HG02610 (cell line): Measurements from ENCODE around the gene CD2BP2.

Experiments
- ATAC-seq: cut with Tn5 transposase; IDR thresholded peaks from one replicate; pipeline ENCODE4 v1.9.1; 2021; ENCODE audit warnings: mild to moderate bottlenecking, moderate library complexity; ENCODE audit not compliant: unreplicated experiment

CD2BP2 gene

GRCh38 chr16:30365200-30365599, 10.1 kb upstream of the CD2BP2 start:
- ATAC-seq = no peak

DNA sequence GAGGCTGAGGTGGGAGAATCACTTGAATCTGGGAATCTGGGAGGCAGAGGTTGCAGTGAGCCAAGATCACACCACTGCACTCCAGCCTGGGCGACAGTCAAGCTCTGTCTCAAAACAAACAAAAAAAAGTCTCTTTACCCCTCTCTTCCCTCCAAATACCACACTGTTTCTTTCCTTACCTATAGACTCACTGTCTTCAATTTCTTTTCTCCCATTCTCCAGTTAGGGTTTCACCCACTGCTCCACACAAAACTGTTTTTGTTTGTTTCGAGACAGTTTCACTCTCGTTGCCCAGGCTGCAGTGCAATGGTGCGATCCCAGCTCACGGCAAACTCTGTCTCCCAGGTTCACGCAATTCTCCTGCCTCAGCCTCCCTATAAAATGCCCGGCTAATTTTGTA, 6.1 kb upstream of the CD2BP2 start:
- ATAC-seq = no peak

GRCh38 chr16:30359871-30360170, 4.7 kb upstream of the CD2BP2 start:
- no peak for ATAC-seq

GRCh38 chr16:30358990-30359870, 4.1 kb upstream of the CD2BP2 start:
- no peak for ATAC-seq

GRCh38 chr16:30358577-30358936, 3.4 kb upstream of the CD2BP2 start:
- no peak for ATAC-seq

- ATAC-seq = no peak
Observed at GRCh38 chr16:30357715-30358576, 2.8 kb upstream of the CD2BP2 start.

DNA sequence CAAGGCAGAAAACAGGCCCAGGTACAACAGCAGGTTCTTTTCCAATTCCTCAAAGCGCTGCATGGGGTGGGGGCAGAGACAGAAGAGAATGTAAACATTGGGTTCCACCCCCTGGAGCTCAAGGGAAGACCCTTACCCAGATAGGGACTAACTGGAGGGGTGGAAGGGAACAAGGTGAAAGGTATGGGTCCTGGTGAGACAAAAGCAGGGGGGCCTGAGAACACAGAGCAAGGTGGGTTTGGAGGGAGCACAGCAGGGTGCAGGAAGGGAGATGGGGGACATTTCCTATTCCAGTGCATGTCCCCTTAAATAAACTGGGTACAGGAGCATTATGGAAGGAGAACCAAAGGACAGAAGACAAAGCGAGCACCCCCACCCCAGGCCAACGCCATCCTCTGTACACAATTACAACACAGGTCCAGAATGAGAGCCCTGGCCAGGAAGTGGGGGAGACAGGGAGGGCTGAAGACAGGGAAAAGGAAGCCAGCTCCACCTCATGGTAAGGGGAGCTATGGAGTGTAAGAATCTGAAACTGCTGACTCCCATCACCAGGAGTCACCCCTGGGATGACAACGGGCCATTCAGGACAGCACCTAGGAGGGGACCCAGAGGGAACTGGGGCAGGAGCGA, 2.1 kb upstream of the CD2BP2 start:
- no peak for ATAC-seq

GRCh38 chr16:30356401-30357084, 1.4 kb upstream of the CD2BP2 start:
- ATAC-seq = no peak

DNA sequence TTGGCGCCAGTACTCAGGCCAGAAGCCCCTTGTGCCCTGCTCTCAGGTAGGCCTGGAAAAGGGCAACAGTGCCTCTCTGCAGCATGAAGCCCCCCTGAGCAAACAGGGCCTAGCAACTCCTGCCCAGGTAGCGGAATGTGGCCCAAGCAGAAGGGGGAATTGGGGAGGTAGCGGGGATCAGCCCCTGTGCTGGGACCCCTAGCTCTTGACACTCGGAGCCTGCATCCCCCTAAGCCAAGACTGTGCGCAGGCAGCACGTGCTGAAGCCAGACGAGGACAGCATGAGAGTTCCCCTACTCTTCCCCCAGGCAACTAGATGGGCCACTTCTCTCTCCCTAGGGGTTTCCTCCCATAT, 823 bp upstream of the CD2BP2 start:
- no peak for ATAC-seq

DNA sequence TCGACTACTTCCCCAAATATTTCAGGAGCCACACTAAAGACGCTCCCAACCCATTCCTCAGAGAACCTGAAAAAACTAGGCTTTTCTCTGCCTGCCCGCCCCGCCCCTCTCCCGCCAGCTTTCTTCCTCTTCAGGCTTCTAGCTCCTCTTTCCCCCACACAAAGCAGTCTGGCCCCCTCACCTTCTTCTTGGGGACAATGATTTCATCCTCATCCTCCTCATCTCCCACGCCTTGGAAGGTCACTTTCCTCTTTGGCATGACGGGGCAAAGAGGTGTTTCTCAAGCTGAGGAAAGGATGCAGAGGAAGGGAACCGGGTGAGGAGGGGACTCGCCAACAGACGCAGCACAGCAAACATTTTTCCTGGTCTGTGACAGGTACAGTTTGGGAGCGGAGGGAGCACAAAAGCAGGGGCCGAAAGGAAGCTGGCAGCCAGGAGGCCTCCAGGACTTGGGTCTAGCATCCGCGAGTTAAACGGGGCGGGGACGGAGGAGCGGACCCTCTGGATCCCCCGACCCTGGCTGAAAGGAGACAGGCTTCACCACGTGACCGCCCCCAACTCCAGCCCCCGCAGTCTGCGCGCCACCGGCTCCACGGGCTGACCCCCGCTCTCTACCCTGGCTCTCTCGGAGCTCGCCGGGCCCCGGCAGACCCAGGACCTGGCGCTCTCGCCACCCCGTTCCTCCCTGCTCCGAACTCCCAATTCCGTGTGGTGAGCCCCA, 525 bp downstream of the CD2BP2 start:
- peak; percentile 15 for ATAC-seq

DNA sequence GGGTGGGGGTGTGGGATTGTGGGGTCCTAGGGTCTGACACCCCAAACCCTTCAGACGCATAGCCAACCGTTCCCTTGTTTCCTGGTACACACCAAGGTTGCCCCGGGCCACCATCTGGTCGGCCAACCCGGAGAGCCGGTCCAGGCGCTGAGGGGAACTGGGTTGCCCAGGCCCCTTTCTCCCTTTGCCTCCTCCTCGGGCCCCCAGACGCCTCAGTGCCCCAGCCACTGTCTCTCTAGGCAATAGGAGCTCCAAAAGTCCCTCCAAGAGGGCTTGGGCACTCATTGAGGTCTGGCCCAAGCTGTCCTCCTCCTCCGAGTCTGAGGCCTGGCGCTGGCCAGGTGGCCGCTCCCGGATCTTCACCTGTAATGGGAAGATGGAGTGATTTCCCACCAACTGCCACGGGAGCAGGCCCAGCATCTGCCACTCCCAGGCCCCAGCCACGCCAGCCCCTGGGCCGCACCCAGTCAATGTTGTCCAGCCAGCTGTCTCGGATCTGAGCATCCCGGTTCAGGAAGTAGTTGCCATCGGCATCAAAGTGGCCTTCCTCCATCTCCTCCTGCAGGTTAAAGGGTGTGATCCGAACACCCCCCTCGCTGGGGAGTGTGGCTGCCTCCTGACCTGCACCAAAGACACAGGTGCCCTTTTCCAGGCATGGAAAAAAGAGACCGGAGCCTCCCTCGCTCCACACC, 1.5 kb downstream of the CD2BP2 start:
- no peak for ATAC-seq

DNA sequence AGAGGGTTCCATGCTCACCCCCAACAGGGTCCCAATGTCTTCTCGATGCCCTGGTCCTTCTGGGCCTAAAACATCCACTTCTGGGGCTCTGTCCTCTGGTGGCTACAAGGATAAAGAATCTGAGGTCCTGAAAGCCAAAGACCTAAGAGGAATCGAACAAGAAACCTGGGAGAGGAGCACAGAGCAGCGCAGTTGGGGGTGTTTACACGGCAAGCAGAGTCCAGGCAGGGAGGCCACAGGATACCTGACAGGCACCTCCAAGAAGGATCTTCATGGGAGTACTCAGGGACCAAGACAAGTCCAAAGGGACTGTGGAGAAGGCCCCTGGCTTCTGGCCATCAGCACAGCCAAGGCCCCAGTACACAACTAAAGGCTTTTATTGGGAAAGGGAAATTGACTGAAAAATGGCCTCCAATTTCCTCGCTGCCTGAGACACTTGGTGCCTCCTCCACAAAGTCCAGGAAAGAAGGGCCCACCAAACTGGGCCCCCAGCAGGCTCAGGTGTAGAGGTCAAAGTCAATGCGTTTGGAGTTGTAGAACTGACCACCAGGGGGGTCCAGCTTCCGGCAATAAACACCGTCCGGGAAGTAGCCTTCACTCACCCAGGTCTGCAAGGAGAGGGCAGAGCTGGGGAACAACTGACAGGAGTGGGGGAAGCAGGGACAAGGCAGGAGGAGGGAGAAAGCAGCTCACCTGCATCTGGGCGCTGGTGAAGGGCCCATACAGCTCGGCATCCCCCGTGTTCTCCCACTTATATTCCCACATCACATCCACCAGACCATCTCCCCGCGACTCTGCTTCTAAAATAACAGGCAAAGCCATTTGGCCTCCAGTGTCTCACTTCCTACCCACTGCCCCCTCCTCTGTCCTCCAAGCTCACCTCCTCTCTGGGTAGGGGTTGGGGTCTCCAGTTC, 2.4 kb downstream of the CD2BP2 start:
- no peak for ATAC-seq

DNA sequence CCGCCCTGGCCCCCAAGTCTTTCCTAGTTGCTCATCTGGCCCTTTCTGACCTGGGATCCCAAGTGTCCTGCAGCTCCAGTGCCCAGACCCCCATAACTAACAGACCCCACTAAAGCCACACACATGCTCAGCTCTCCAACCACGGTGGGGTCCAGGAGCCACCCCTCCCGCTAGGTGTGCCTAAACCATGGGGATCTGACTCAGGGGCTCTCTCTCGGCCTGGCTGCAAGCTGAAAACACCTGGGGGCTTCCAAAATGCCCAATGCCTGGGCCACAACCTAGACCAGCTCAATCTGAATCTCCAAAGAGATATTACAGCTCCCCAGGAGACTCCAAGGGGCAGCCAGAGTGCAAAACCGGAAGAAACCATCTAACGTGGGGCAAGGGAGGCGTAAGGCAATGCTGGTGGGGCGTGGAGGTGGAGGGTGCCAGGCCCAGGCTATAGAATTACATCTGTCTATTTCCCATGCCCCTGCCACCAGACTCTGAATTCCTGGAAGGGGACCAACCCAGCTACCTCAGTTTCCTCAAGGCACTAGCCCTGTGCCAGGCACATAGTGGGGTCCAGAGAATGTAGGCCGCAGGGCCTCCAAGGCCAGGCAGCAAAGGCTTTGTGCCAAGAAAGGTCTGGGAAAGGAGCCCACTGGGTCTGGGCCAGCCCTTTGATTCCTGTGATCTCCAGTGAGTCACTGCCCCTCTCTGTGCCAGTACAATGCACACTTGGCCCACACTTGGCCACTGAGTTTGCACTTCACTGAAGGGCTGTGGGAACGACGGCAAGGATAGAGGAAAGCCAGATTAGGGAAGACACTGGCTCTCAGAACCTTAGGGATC, 3.3 kb downstream of the CD2BP2 start:
- ATAC-seq = no peak

DNA sequence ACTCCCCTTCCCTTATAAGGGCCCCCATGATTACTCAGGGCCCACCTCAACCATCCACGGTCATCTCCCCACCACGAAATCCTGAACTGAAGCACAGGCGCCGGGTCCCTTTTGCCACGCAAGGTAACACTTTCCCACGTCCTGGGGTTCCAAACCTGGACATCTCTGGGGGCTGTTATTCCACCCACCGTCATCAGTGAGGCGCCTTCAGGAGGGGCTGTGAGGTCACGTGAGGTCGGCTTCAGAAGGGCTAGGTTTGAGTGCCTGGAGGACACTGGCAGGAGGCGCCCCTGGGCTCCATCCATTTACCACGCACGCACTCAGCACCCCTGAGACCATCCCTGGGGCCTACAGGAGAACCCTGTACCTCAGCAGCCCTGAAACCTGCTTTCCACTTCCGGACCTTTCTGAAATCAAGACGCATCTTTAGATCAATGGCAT, 4.1 kb downstream of the CD2BP2 start:
- no peak for ATAC-seq

GRCh38 chr16:30350134-30350871, 4.8 kb downstream of the CD2BP2 start:
- peak; percentile 56 for ATAC-seq

DNA sequence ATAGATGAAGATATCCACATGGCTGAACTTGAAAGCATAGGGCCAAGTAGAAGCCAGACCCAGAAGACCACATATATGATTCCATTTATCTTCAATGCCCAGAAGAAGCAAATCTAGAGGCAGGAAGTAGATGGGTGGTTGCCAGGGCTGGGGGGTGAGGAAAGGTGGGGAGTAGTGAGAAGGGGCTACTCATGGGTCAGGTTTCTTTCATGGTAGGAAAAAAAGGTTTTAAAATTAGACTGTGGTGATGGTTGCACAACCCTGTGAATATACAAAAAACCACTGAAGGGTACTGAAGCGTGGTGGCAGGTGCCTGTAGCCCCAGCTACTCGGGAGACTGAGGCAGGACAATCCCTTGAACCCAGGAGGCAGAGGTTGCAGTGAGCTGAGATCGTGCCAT, 5.4 kb downstream of the CD2BP2 start:
- ATAC-seq = no peak

- ATAC-seq = no peak
Observed at GRCh38 chr16:30348929-30349328, 6.2 kb downstream of the CD2BP2 start.
